GM18508 (cell line): ENCODE results near the gene PRPF19.

Source experiments
- ATAC-seq: cut with Tn5 transposase; IDR thresholded peaks from one replicate; pipeline ENCODE4 v1.9.1; 2021; ENCODE audit warnings: moderate number of reproducible peaks; ENCODE audit not compliant: insufficient read depth, unreplicated experiment

Gene PRPF19

GRCh38 chr11:60864856-60865513, 41.4 kb downstream of the PRPF19 start:
- ATAC-seq = no peak

DNA sequence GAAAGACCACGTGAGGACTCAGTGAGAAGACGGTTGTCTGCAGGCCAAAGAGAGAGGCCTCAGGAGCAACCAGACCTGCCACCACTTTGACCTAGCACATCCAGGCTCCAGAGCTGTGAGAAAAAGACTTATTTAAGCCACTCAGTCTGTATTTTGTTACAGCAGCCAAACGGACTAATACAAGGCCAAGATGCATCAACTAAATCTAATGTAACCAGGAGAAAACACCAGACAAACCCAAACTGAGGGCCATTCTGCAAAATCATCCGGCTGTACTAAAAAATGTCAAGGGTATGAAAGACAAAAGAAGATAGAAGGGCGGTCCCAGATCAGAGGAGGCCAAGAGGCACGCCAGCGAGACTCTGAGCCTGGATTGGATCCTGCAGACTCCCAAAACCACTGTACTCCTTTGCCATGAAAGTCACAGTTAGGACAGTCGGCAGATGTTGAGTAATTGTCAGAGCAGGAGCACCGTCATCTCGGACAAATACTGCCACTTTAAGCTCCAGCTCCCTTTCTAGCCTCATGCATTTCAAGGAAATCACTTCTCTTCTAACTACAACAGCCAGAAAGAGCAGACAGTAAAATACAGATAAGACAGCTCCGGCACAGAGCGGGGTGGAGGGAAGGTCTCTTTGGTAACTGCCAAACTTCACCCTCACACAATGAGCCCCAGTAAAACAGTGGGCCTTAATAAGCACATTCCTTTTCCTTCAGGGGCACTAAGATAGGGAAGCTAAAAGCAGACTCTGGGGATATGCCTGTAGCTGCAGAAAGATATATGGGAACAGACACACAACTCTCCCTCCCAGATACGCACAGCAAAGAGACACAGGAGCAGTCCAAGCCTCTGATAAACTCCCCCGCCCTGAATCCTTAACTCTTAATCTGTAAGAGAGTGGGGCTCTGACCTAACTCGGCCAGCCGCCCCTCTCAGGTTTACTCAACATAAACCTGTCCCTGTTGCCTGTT, 42.5 kb downstream of the PRPF19 start:
- ATAC-seq = no peak

DNA sequence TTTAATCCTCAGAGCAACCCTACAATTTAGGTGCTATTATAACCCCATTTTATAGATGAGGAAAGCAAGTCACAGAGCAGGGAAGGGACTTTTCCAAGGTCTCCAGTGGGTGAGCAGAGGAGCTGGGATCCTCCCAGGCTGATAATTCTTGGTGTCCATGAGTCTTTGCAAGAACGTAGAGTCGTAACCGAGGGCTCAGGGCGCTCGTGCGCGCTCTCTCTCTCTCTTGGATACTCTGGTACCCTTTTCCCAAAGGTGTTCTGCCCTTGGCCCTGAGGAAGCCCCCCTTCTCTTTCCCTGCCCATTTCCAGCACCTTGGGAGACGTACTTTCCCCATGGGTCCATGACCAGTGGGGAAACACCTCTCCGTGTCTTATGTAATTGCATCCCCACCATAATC, 44.2 kb downstream of the PRPF19 start:
- ATAC-seq = no peak

GRCh38 chr11:60860943-60861342, 45.4 kb downstream of the PRPF19 start:
- no peak for ATAC-seq

GRCh38 chr11:60859616-60860250, 46.7 kb downstream of the PRPF19 start:
- no peak for ATAC-seq

DNA sequence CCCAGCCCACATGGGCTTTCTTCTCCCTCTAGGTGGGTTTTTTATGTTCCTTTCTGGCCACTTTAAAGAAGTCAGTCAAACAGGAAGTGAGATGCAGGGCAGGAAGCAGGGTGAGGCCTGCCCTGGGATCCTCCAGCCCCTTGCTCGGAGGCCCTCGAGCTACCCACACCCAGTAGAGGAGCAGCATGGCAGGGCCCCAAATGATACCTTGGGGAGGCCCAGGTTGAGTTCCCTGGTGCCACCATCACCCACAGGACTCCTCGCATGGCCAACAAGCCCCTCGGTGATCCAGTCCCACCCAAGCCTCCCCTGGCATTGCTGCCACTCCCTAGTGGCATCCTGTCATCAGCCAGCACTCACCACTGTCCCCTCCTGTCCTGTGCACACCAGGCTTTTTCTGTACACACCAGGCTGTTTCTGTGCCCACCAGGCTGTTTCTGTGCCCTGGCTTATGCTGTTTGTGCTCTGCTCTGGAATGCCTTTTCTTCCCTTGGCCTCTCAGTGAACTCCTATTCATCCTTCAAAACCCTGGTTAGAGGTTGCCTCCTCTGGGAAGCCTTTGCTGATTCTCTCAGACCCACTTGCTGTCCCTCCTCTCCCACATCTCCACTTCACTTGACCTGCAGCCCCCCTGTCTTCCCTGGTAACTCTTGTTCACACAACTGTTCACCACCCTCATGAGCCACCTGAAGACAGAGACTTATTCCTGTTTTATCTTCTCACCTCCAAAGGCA, 47.5 kb downstream of the PRPF19 start:
- ATAC-seq = no peak

- no peak for ATAC-seq
Measured at GRCh38 chr11:60858236-60858635, 48.1 kb downstream of the PRPF19 start.

- ATAC-seq = no peak
Measured at GRCh38 chr11:60857378-60858232, 48.8 kb downstream of the PRPF19 start.

DNA sequence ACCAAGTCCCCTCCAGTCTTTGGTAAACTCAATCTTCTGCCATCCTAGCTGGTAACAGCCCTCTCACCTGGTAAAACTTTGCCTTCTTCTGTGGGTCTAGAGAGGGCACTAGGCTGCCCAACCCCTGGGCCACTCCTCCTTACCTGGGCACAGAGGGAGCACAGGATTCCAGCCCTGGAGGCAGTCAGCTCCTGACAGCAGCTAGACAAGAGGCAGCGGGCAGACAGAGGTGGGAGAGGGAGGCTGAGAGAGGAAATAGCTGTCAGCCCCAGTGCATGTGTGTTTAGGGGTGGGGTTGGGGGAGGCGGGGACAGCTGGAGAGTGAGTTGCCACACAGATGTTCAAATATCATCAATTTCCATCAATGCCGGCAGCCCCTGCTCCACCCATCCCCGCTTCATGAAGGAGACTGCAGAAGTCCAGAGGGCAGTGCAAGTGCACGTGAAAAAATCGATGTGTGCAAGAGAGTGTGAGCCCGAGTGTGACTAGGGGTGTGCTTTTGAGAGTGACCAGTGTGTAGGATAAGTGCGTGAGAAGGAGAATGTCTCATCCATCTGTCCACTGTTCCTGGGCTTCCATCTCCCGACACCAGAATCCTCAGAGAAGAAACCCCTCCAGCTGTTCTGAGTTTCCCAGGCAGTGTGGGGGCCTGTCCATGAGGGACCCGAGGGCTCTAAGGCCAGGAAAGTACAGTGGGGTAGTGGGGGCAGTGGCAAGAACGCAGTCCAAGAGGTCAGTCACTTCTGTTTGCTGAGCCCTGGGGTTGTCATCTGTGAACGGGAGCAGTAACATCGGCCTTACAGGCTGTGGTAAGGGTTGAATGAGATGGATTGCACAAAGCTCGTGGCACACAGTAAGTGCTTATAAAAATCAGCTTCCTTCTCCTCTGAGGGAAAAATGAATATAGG, 50.4 kb downstream of the PRPF19 start, which contains the start of gene PTGDR2:
PTGDR2 (minus strand) TSS at position 225 of the 908 bp plus-strand sequence. CDS start 2,228 bp downstream, outside the sequence.
- no peak for ATAC-seq

DNA sequence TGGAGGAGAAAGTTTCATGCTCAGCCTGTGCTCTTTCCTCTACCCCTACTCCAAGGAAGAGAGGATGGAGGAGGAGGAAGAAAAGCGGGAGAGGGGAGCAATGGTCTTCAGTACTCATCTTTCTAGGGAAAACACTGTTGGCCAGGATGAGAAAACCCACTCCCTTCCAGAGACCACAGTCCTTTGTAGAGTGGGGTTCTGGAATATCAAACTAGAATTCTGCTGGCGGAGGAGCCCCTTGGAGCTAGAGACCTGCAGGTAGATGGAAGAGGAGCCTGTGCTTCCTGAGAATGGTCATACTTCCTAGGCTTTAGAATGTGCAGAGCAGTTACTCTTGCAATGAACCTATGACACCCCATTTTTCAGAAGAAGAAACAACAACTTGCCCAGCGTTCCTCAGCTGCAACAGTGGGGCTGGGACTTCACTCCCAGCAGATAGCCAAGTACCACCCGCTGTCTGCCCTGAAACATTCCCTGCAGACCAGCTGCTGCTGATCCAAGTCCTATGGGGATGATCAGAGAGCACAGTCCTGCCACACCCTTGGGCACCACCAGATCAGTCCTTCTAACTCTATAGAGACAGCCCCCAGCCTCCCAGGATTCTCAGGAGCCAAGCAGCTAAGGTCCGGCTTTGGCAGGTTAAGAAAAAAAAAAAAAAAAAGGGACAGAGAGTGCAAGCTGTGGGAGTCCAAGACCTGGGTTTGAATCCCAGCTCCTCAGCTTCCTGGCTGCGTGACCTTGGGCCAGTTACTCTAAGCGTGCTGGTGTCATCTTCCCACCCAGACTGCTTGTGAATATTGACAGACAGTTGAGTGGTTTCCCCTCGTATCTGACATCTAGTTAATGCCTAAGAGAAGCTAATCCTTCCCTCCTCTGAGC, 51.3 kb downstream of the PRPF19 start:
- ATAC-seq = no peak

- no peak for ATAC-seq
Measured at GRCh38 chr11:60854140-60854846, 52.1 kb downstream of the PRPF19 start.

DNA sequence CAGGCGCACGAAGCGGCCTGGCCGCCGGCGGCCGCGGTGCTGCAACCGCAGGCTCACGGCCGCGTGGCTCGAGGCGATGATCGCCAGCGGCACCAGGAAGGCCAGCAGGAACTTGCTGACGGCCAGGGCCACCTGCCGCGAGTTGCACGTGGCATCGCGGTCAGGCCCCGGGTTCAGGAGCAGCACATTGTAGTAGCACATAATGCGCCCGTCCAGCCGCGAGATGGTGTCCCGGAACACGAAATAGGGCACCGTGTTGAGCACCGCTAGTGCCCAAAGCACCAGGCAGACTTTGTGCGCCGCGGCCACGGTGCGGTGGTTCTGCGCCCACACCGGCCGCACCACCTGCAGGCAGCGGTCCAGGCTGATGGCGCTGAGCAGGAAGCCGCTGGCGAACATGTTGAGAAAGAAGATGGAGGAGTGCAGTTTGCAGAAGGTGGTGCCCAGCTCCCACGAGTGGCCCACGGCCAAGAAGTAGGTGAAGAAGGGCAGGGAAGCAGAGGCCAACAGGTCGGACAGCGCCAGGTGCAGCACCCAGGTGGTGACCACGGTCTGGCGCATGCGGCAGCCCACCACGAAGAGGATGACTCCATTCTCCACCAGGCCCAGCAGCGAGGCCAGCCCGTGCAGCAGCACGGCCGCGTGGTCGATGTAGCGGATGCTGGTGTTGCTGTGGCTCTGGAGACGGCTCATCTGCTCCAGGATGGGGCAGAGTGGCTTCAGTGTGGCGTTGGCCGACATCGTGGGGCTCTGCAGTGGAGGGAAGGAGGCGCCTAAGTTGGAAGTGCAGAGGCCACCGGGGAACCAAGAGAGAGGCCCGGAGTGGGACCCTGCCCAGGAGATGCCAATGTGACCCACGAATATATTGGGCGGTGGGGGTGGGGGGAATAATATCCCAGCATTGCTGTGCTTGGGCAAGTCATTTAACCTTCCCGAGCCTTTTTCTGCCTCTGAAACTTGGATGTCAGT, 53.1 kb downstream of the PRPF19 start:
- ATAC-seq = no peak

- ATAC-seq = no peak
Measured at GRCh38 chr11:60852117-60852981, 54.0 kb downstream of the PRPF19 start.

DNA sequence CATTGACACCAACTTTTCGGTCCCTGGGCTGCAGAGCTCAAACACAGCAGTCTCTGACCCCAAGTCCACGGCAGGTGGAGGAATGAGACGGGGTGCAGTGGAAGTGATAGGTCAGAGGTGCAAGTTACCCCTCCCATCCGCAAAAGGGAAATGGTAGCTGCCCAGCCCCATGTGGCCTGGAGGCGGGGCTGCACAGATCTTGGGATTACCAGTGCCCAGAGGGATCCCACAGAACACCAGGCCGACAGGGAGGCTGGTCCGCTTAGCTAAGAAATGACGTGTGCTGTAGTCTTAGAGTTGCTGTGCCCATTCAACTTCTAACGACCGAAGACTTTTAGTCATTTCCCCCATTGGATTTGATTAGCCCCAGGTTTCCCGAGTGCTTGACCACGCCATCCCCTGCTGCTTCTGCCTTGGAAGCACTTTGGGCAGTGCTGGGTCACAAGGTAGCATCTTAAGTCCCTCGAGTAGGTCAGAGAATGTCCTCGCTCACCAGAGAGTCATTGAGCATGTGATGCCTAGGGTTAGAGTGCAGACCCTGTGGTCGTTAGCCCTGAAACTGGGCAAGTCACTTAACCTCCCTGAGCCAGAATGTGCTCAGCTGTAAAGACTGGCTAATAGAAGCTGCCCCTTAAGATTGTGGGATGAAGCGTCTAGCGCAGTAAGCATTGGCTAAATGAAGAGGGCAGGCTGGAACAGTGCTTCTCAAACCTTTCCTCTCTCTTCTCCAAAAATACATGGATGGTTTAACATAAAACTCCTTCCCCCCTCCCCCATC, 54.9 kb downstream of the PRPF19 start:
- ATAC-seq = no peak
